ENCODE data around the gene BTN1A1.
A peak's percentile ranks its signal among the peaks of the same experiment; 100 is the strongest.

BTN1A1 gene

GRCh38 chr6:26552205-26552604 lies 52.1 kb downstream of the BTN1A1 start (continued):
- no peak for TF ChIP-seq ZNF513 (tag by site-specific recombination; IDR thresholded peaks at IDR 0.05)
- TF ChIP-seq ZNF10 (tag by site-specific recombination; IDR thresholded peaks at IDR 0.05), result no peak
- TF ChIP-seq ZNF324 (tag by site-specific recombination; IDR thresholded peaks at IDR 0.05), result no peak
- TF ChIP-seq ZNF37A (tag by site-specific recombination; IDR thresholded peaks at IDR 0.05), result no peak
- no peak for TF ChIP-seq ZNF76 (tag by site-specific recombination; IDR thresholded peaks at IDR 0.05; ENCODE audit: borderline replicate concordance, low read depth)

GRCh38 chr6:26552640-26553188 lies 52.6 kb downstream of the BTN1A1 start:
- ChIA-PET CTCF (interaction anchor here (0.7 to 3.3 kb wide), 7 partner anchors 14 to 541 kb away, joined by 3 to 9 read pairs (median 4); partner anchors contain the start of gene HMGN4), POLR2A (interaction anchor here (0.6 to 3.6 kb wide), 5 partner anchors 15 to 674 kb away, joined by 4 to 29 read pairs (median 7); partner anchors contain the start of gene HMGN4)
- peak overlapping the region; percentile 71 for H3K4me3 ChIP-seq (ENCODE audit: low read depth, low read length)
- H3K9me3 ChIP-seq (ENCODE audit: control insufficient read depth, insufficient read depth, low read depth, low read length), result no peaks in the 10 kb centered on the region
- H3K4me1 ChIP-seq (ENCODE audit: control insufficient read depth, insufficient read depth, low read length), result no peaks in the 10 kb centered on the region
- no peaks in the 10 kb centered on the region; a peak in 1 of 3 replicates for H3K36me3 ChIP-seq (ENCODE audit: control insufficient read depth in 2 of 2, insufficient read depth in 1 of 2, low read length in 2 of 2)
- no peak overlapping the region for H3K27ac ChIP-seq (ENCODE audit: extremely low read depth, low read depth, low read length)
- TF ChIP-seq ZNF707 (tag by site-specific recombination; IDR thresholded peaks at IDR 0.05) (no peak), ZNF366 (tag by site-specific recombination; conservative IDR thresholded peaks at IDR 0.05) (0 out of 2 replicates have a peak, but pooled peaks have one; percentile 42), PATZ1 (tag by site-specific recombination; IDR thresholded peaks at IDR 0.05) (peak; percentile 4; the same call in 1 of the 2 replicates), WT1 (tag by site-specific recombination; IDR thresholded peaks at IDR 0.05) (no peak), ZNF354C (tag by site-specific recombination; IDR thresholded peaks at IDR 0.05; ENCODE audit: borderline replicate concordance, low read depth) (no peak), ZBTB17 (tag by site-specific recombination; IDR thresholded peaks at IDR 0.05) (peak; percentile 58), ZNF37A (tag by site-specific recombination; IDR thresholded peaks at IDR 0.05) (no peak), ZXDB (tag by site-specific recombination; IDR thresholded peaks at IDR 0.05) (no peak), ZNF501 (tag by site-specific recombination; IDR thresholded peaks at IDR 0.05) (no peak), ZNF621 (tag by site-specific recombination; IDR thresholded peaks at IDR 0.05) (no peak), ZNF544 (tag by site-specific recombination; IDR thresholded peaks at IDR 0.05) (no peak), ZNF660 (tag by site-specific recombination; IDR thresholded peaks at IDR 0.05) (no peak)

GRCh38 chr6:26553264-26553634 lies 53.1 kb downstream of the BTN1A1 start:
- Histone ChIP-seq H3K4me1 (ENCODE audit: control insufficient read depth, insufficient read depth, low read length) (no peaks in the 10 kb centered on the region), H3K27ac (ENCODE audit: extremely low read depth, low read depth, low read length) (peak overlapping the region; percentile 60; the same call in 1 of the 2 replicates), H3K4me3 (ENCODE audit: low read depth, low read length) (peak overlapping the region; percentile 71), H3K36me3 (ENCODE audit: control insufficient read depth in 2 of 2, insufficient read depth in 1 of 2, low read length in 2 of 2) (no peaks in the 10 kb centered on the region), H3K9me3 (ENCODE audit: control insufficient read depth, insufficient read depth, low read depth, low read length) (no peaks in the 10 kb centered on the region)
- ChIA-PET POLR2A (interaction anchor here (0.6 to 3.6 kb wide), 5 partner anchors 16 to 212 kb away, joined by 4 to 29 read pairs (median 7); partner anchors contain the start of genes BTN2A2 and HMGN4), CTCF (interaction anchor here (0.7 to 3.3 kb wide), 6 partner anchors 15 to 541 kb away, joined by 3 to 9 read pairs (median 4); partner anchors contain the start of gene HMGN4)
- no peak for TF ChIP-seq PRDM1 (tag by site-specific recombination; IDR thresholded peaks at IDR 0.05)
- no peak for TF ChIP-seq ZNF26 (tag by site-specific recombination; IDR thresholded peaks at IDR 0.05)
- no peak for TF ChIP-seq ZNF132 (tag by site-specific recombination; IDR thresholded peaks at IDR 0.05; ENCODE audit: borderline replicate concordance)
- TF ChIP-seq CTCF (tag by site-specific recombination; IDR thresholded peaks at IDR 0.05), result no peak
- peak; percentile 86 for TF ChIP-seq ZBTB48 (tag by site-specific recombination; IDR thresholded peaks at IDR 0.05)
- 0 out of 2 replicates have a peak, but pooled peaks have one; percentile 3 for TF ChIP-seq GLI2 (tag by site-specific recombination; IDR thresholded peaks at IDR 0.05; ENCODE audit: borderline replicate concordance, low read depth)
- TF ChIP-seq KLF1 (tag by site-specific recombination; IDR thresholded peaks at IDR 0.05), result no peak
- TF ChIP-seq ZNF76 (tag by site-specific recombination; IDR thresholded peaks at IDR 0.05; ENCODE audit: borderline replicate concordance, low read depth), result peak; percentile 28; the same call in 1 of the 2 replicates
- 0 out of 2 replicates have a peak, but pooled peaks have one; percentile 38 for TF ChIP-seq YY1 (tag by site-specific recombination; IDR thresholded peaks at IDR 0.05)
